HG03442 (cell line): ENCODE data around the gene FABP7.

Experiments
- ATAC-seq: cut with Tn5 transposase; IDR thresholded peaks from one replicate; pipeline ENCODE4 v1.9.1; 2021; ENCODE audit warnings: mild to moderate bottlenecking, moderate library complexity; ENCODE audit not compliant: unreplicated experiment

FABP7 gene

DNA sequence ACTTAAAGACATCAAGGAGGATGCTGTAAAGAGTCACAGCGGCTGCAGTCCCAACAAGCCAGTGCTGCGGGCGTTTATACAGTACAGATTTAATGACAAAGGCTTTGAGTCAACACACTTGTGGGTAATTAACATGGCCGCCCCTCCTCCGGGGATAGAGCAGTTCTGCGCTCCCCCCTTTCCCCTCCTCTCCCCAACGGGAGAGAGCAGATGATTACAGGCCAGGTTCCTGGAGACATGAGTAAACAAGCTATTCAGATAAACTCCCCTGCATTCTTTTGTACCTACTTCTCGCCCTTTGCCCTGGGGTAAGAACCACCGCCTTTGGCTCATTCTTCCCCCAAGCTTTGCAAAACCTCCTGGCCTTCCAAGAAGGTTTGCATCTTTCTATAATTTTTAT, 23.6 kb upstream of the FABP7 start:
- ATAC-seq: no peak

- ATAC-seq: peak; percentile 100
These were observed 20.6 kb upstream of the FABP7 start for GRCh38 chr6:122758927-122759334.

DNA sequence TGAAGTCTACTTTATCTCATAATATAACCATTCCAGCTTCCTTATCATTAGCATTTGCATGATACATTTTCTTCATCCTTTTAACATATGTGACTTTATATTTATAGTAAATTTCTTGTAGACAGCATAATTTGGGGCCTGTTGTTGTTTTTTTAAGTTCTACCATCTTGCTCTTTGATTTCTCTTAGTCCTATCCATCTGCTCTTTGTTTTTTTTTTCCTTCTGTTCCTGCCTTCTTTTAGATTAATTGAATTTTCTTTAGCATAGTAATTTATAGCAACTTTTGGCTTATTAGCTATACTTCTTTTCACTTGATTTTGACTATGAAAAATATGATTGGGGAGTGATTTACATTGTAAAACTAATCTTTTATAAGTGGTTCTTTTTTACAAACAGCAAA, 19.2 kb upstream of the FABP7 start:
- no peak for ATAC-seq

- no peak for ATAC-seq
These were observed 13.3 kb upstream of the FABP7 start for GRCh38 chr6:122766256-122766655.

DNA sequence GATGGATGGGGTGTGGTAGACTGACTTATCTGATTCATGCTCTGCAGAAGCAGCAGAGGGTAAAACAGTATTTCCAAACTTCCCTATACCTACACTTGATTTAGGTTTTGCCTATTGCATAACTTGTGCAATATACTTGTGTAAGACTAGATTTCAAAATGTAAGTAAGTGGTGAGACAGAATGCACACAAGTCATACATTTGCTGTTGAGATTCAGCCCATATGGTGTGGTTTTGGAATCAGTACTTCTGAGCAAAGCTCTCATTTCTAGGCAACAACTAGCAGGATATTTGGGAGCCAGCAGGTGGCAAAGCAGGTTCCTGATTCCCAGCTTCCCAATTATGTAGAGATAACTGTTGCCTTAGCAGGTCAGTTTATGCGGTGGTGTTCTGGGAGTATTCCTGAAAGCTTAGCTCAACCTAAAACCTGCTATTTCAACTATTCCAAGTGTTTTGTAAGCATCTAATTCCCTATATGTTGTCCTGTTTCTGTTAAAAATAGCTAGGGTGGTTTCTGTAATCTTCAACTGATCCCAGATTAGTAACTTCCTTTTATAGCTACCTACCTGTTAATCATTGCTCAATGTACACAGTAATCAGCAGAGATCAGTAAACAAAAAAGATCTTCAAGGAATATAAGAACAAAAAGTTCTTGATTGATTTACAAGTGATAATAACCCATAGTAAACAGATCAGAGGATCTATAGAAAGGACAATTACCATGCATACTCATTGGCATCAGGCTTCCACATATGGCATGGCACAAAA, 8.5 kb upstream of the FABP7 start:
- ATAC-seq: no peak

DNA sequence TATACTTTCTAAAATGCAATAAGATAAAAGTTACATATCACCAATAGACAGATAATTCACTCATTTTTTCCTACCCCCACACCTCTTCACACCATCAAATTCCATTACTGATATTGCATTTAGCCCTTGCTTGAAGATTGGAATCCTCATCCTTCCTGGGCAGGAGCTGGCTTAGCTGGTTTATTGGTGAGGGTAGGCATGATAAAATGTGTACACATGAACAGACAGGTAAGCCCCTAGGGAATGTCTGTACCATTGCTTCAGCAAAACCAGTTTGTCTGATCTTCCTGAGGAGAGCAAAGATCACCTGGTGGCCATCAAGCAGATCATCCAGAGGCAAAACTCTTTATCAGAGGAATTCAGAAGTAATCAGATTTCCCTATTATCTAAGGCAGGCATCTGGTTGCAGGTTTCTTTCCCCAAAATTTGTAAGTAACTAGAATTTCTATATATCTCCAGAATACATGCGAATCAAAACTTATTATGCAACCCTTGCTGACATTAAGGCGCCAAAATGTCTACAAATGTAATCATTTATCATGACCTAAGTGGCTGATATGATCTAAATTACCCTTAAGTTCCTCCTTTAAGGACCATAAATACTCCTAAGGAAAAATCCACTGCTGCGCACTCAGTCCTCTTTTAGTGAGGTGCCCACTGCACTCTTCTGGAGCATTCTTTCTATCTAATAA, 6.6 kb upstream of the FABP7 start:
- ATAC-seq: no peak

DNA sequence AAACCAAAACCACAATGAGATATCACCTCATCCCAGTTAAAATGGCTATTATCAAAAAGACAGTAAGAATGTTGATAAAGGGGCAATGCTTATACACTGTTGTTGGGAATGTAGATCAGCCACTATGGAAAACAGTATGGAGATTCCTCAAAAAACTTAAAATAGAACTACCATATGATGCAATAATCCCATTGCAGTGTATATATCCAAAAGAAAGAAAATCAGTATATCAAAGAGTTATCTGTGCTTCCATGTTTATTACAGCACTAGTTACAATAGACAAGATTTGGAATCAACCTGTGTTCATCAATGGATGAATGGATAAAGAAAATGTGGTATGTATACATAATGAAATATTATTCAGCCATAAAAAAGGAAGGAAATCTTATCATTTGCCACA, 3.5 kb upstream of the FABP7 start:
- ATAC-seq: no peak

DNA sequence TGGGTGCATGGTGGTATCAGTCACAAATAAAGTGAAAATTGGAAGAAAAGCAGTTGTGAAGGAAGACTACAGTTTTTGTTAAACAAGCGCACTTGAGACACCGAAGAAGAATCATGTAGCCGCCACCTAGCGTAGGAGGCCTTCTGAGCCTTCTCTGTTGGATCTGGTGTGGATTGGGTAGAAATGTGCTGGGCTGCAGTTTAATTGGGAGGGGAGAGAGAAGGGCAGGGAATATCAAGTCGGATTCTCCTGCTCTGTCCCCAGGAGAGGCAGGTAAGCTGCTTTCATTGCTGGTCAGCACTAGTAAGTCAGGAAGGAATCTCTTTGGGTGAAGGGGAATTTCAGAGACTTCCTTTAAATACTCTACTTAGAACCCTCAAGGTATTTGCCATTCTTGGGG, 1.2 kb upstream of the FABP7 start:
- no peak for ATAC-seq

DNA sequence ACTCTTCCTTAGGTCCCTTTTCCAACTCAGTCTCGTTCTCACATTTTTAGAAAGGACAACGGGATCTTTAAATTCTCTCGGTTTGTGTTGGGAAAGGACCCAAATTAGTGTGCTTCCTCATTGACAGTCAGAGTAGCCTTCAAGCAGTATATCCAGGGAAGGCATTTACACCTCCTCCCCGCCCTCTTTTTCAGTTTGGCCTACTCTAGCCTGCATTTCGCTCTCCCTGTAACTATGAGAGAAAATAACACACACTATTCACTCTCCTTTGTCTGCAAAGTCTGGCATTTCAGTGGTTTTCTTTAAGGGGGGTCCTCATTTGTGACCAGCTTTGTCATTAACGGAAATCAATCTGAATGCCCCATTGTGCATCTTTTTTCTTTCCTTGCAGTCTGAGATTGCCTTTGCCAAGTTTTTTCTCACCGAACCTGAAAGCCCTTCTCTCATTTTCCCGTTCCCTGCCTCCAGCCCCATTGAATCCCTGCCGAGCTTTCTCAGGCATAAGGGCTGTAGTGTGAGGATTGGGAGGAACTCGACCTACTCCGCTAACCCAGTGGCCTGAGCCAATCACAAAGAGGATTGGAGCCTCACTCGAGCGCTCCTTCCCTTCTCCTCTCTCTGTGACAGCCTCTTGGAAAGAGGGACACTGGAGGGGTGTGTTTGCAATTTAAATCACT, 393 bp upstream of the FABP7 start:
- no peak for ATAC-seq

DNA sequence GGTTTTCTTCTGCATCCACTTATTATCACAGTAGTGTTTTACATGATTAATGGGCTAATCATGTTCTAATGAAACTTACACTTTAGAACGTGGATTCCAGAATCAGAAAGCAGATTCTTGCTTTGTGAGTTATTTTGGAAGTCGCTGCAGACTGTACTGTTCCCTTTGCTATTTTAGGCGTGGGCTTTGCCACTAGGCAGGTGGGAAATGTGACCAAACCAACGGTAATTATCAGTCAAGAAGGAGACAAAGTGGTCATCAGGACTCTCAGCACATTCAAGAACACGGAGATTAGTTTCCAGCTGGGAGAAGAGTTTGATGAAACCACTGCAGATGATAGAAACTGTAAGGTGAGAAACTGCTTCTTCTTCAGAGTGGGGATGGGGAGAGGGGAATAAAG, 598 bp downstream of the FABP7 start:
- no peak for ATAC-seq

DNA sequence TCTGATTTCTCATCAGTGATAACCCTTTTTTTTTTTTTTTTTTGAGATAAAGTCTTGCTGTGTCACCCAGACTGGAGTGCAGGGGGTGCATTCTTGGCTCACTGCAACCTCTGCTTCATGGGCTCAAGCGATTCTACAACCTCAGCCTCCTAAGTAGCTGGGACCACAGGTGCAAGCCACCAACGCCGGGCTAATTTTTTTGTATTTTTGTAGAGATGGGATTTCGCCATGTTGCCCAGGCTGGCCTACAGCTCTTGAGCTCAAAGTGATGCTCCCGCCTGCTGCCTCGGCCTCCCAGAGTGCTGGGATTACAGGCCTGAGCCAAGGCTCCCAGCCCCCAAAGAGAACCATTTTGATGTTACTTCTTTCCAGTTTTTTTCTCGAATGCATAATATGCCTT, 2.2 kb downstream of the FABP7 start:
- no peak for ATAC-seq

- ATAC-seq: no peak
These were observed 3.9 kb downstream of the FABP7 start for GRCh38 chr6:122783401-122783800.

DNA sequence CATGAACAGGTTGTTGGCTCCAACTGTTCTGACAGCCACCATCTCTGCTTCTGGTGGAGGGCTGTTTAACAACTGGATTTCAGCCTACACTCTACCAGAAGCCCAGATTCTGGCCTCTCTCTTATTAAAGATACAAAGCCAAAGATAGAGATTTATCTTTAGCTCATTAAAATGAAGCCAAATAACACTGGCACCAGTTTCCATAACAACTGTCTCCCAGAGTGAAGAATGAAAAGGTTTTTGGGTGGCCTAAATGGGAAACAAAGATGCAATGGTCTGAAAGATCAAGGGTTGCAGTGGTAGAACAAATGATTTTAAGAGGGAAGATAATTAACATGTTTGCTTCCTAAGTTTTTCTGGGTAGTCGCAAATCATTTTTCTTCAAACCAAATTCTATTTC, 6.4 kb downstream of the FABP7 start:
- ATAC-seq: no peak

DNA sequence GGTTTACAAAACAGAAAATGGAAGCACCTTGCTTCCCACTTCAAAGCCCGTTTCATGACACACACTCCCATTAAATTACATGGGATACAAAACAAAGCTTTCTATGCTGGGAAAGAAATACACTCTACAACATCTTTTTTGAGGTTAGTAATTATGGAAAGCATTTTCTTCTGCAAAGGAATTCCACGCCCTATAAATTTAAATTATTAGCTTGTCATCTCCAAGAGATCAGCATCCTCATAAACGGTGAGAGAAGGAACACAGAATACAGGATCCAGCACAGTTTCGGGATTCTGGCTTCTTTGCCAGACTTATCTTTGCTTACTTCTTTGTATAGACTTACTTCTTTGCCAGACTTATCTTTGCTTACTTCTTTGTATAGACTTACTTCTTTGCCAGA, 8.2 kb downstream of the FABP7 start:
- ATAC-seq: no peak

DNA sequence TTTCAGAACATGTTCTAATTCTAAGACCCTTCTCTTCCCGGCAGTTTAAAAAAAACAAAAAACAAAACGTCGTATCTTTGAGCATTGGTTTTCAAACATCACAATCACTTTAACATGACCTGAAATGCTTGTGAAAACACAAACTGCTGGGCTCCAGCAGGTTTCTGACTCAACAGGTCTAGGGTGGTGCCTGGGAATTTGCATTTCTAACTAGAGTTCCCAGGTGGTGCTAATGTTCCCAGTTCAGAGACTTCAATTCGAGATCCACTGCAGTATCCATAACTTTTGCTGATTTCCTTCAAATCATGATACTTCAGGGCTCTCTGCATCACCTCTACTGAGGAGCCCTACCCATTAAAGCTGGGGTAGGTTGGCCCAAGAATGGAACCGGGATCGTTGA, 8.7 kb downstream of the FABP7 start:
- no peak for ATAC-seq

DNA sequence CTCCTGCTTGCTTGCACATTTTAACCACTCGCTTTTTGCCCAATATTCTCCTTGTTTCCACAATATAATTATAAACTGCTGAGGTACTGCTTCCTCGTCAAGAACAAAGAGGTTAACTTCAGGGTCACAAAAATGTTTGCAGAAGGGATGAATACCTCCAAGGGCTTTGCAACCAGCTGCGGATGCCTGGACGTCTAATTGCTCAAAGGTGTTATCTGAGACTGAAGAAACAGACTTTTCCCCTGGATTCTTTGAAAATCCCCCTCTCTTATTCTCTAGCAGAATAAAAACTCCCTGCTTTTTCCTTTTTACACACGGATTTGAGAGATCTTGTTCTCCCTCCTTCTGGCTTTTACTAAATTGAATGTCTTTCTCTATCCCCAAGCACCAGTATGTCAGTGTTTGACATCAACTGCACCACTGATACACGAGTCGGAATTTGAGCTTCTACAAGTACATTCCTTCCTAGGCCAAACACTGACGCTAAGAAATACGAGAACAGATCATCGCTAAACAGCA, 9.2 kb downstream of the FABP7 start:
- ATAC-seq: no peak

DNA sequence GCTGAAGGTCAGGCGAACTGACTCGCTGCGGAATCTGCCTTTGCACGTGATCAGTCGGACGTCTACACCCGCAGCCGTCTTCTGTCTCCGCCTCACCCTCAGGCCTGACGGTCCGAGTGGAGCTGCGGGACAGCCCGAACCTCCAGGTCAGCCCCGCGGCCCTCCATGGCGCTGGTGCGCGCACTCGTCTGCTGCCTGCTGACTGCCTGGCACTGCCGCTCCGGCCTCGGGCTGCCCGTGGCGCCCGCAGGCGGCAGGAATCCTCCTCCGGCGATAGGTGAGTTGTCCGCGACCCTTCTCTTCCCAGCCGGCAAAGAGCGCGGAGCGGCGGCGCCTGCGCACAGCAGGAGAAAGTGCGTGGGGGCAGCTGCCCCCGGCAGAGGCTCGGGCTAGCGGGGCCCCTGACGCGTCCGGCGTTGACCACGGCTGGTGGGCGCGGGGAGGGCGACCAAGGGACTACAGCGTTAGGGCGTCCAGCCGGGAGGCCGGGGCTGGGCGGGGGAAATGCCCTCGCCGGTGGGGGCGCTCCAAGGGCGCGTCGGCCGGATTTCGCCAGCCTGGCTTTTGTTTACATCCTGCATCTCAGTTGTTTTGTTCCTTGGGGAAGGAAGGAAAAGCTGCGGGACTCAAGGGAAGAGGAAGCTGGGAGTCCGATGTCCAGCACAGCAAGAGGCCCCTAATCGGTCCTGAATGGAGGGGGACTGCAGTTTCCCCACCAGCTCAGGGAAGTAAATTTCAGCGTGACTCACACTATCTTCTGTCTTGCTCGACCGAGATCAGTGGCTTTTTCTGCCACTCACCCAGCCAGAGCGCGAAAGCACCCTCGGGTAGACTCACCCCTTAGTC, 9.9 kb downstream of the FABP7 start, which contains the start of gene SMPDL3A:
TSS of gene SMPDL3A (plus strand) at position 77 of the 846 bp plus-strand sequence. CDS start at position 166, 89 bp downstream.
- peak; percentile 60 for ATAC-seq

DNA sequence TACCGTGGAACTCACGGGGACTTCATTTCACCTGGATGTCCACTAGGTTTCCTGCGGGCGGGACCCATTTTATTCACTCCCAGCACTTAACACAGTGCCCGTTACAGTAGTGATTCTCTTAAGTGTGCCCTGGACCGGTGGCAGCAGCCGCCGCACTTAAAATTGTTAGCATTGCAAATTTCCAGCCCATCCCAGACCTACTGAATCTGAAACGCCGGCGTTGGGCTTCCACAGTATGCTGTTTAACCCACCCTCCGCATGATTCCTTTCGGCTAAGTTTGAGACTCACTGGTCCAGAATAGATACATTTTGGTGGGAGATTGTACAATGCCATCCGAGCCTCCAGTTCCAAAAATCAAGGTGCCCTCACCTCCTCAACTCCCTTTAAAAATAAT, 10.5 kb downstream of the FABP7 start:
- ATAC-seq: no peak

DNA sequence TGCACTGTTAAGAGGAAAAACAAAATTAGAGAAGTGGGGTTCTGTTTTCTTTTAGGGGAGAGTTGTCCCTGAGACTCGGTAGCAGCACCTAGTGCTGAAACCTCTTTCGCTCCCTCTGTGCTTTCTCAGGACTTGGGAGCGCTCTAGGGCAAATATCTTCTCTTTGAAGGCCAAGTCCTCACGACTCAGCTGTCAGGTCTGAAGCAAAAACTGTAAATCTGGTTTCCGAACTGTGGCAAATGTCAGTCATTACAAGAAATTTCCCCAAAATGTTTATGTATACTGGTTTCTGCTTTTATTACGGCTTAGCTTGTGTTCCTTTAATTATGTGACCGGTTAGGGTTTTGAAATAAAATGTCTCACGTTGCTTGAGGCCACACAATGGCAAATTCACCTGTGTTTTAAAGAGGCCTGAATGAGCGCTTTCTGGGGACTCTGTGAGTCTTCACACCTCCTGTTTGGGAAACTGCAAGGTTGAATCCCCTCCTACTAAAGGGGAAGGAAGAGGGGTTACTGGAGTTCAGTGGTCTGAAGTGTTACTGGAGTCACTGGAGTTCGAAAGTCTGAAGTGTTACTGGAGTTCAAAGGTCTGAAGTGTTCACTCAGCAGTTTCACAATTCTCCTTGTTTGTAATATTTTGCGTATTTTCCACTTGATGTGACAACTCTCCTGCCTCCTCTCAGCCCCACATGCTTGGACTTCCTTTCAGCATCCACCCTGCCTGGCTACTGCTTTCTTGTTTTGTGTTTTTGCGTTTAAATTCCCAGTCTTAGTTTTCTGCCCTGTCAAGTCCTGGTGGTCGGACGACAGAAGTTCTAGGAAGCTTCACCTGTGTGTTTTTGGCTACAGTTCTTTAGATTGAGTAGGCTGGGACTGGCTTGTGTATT, 11.2 kb downstream of the FABP7 start:
- ATAC-seq: no peak

DNA sequence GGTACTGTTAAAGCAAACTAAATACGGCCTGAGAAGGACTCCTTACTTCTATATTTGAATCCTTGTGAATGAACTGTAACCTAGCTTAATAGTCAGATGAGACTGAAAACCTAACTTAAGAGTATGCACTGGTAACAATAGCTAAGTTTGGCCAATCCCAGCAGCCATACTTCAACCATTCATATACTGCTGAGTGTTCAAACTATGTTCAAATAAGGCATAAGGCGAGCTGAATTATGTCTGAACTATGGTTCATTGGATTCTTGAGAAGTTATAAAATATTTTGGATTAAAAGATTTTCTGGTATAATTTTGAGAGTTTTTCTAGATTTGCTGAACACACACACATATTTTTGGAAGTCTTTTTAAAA, 11.8 kb downstream of the FABP7 start:
- ATAC-seq: no peak
